Activated naive CD8-positive, alpha-beta T cell treated with anti-CD3 and anti-CD28 coated beads, Interleukin-2, amount 50 U/mL, for 16 hours (primary cell): ENCODE data around the gene CASTOR1.

Source experiments
- DNase-seq: peaks from one replicate; pipeline ENCODE4 v3.0.0-alpha.2; 2020; ENCODE audit warnings: low read depth, low spot score

CASTOR1 gene

DNA sequence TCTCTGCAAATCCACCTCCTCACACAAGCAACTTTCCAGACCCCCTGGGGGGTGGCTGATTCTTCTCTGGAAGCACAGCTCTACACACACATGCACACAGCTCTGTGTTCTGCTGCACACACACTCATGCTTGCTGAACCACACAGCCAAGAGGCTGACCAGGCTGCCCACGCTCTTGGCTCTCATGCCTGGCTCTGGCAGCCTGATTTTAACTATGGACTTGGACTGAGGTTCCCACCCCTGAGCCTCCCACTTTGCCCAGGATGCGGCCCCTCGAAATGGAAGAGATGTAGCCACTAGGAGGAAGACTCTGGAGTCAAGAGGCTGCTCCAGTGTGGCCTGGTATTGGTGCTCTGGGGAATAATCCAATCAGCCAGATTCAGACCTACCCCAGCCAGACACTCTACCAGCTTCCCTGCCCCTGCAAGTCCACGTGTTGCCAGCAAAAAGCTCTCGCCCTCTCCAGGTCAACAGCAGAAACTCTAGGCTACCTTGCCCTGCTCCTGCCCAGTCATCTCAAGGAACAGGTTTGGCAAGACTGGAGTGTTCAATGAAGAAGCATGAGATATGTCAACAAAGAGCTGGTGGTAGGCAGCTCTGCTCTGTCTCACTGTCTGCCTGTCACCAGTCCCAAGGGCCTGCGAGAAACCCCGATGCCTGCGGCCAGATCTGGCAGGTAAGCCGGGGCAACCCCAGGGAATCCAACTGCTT, 8.8 kb upstream of the CASTOR1 start:
- no peak for DNase-seq

DNA sequence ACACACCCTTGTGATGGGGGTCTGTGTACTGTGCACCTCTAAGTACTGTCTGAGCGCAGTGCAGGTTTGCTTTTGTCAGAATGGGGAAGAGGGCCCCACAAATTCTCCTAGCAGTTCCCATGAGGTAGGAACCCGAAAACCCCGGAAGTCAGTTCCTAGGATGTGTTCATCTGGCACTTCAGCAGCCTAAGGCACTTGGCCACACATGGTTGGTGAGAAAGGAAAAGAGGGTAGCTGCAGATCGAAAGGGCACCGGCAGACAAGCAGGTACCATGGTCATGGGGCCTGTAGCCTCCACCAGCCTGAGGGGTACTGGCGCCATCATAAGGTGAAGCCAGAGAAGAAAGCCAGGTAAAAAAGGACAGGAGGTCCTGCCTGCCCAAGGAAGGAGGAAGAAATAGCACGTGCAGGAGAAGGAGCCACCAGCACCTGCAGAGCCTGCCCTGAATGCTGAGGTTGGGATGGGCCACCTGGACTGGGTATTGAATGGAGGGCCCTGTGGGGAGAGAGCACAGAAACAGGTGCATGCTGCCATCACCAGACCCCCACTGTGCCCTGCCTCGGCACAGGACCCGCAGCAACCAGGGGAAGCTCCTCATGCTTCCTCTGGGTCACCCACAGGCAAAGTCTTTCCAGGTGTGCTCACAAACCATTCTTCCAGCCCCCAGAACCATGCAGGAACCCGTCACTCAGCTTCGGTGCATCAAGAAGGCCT, 8.1 kb upstream of the CASTOR1 start:
- no peak for DNase-seq

GRCh38 chr22:30296833-30297232, 7.5 kb upstream of the CASTOR1 start:
- no peak for DNase-seq

DNA sequence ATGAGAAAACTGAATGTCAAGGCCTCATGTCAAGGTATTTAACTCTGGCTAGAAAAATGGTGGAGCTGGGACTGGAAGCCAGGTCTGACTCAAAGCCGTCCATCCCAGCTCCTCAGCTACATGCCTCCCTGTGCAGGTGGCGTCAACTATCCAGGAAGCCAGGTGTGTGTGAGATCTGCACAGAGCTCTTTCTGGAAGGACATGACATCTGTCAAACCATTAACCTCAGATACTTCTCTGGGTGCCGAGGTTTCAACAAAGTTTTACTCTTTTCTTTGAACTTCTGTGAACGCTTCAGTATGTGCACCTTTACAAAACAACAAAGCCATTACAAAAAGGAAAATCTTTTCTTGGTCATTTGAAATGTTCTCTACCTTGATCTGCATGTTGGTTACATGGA, 7.0 kb upstream of the CASTOR1 start:
- no peak for DNase-seq

GRCh38 chr22:30295576-30295975, 6.3 kb upstream of the CASTOR1 start:
- DNase-seq, result no peak

GRCh38 chr22:30294830-30295229, 5.5 kb upstream of the CASTOR1 start:
- no peak for DNase-seq

DNA sequence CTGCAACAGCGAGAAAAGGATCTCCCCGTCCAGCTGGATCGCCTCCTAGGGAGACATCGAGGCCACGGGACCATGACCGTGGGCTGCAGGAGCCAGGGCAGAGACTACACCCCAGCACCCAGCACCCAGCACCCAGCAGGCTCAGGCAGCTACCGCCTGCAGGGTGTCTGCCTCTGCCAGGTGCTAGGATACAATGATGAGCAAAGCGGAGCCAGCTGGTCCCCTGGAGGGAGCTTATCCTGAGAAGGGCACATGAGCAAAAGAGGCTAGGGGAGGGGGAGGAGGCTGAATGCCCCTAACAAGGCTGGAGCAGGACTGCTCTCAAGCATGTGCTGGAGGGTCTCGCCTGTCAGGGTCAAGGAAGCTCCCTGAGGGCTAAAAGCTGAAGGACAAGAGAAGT, 4.8 kb upstream of the CASTOR1 start:
- no peak for DNase-seq

DNA sequence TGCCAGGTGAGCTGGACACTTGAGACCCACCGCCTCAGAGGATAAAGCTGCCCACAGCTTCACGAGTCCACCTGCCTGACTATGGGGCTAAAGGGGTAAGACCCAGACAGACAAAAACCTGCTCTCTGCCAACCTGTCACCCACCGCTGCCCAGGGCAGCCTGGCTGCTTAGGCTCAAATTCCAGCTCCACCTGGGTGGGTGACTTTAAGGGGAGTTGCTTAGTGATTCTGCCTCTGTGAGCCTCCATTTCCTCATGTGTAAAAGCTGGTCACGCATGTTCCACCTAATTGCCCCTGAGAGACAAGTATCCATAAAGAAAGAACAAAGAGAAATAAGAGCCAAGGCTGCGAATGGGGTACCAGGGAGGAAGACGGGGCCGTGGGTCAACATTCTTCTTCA, 3.7 kb upstream of the CASTOR1 start:
- DNase-seq, result no peak

- no peak for DNase-seq
Measured at GRCh38 chr22:30292069-30292970, 3.0 kb upstream of the CASTOR1 start.

DNA sequence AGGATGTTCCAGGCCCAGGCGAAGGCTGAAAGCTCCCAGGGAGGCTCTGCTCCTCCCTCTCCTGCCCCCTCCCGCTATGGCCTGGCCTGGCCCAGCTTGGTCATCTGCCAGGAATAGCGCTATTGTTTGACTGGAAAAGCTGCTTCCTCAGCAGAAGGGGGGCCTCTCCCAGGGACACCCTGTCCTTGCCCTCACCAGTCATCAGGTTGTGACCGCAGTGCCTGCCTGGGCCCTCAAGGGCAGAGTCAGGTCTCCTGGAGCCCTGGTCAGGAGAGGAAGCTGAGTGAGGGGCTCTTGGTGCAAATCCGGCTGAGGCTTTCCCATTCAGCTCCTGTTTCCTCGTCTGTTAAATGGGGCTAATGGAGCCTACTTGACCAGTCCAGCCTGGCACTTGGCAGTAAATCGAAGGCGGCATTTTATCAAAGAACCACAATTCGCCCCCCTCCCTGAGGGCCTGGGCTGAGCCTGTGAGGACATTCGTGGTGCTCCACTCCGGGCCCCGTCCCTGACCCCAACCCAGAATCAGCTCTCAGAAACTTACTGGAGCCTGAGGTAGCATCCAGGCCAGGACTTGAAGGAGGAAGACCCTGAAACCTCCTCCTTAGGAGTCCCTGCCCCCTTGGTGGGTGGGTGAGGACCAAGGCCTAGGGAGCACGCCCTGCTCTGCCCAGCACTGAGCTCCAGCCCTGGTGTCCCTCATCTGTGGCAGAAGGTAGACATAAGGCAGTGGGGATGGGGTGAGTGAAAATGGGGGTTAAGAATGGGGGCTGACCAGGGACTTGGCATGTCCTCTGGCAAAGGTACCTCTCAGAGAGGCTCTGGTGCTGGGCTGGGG, 2.0 kb upstream of the CASTOR1 start:
- no peak for DNase-seq

- no peak for DNase-seq
Measured at GRCh38 chr22:30290342-30291057, 1.2 kb upstream of the CASTOR1 start.

DNA sequence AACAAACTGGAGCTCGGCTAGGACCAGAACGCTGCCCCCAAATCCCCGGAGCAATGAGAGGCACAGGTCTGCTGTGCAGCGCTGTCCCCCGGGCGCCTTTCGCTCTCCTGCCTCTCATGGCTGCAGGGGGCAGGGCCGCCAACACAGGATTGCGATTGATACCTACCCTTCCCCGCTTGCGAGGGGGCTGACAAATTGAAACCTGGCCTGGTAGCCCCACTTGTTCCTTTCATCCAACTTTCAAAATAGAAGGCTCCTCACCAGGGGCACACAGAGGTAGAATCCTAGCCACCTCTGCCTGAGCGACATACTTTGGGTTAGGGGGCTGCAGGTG, 642 bp upstream of the CASTOR1 start:
- DNase-seq, result no peak

- DNase-seq, result no peak
Measured at GRCh38 chr22:30288419-30289140, 725 bp downstream of the CASTOR1 start.

DNA sequence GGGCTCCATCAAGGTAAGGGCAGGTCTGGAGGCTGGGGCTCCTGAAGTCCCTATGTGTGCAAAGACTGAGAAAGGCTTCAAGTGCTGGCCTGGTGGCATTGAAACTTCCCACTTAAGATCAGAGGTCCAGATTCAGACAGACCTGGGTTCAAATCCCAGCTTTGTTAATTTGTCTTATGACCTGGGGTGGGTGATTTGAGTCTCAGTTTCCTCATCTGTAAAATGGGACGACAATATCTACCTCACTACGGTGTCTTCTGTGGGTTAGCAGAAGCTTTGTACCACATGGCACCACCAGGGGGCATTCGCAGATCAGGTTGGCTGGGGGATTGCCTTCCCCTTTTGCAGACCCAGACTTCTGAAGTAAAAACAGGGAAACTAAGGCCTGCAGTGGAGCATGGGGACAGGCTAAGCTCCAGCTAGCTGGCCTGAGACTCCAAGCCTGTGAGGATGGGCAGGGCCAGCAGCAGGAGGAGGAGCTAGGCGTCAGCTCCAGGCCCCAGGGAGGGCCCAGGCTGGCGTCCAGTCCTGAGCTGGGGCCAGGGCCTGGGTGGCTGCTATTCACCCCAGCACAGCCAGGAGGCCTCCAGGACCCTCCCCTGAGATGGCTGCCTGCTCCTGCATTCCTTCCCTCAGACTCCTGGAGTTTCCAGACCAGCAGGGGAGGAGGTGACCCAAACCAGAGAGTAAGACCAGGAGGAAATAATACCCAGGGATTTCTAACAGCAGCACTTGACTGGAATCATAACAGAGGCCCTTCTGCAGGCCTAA, 1.5 kb downstream of the CASTOR1 start:
- peak; percentile 81 for DNase-seq

DNA sequence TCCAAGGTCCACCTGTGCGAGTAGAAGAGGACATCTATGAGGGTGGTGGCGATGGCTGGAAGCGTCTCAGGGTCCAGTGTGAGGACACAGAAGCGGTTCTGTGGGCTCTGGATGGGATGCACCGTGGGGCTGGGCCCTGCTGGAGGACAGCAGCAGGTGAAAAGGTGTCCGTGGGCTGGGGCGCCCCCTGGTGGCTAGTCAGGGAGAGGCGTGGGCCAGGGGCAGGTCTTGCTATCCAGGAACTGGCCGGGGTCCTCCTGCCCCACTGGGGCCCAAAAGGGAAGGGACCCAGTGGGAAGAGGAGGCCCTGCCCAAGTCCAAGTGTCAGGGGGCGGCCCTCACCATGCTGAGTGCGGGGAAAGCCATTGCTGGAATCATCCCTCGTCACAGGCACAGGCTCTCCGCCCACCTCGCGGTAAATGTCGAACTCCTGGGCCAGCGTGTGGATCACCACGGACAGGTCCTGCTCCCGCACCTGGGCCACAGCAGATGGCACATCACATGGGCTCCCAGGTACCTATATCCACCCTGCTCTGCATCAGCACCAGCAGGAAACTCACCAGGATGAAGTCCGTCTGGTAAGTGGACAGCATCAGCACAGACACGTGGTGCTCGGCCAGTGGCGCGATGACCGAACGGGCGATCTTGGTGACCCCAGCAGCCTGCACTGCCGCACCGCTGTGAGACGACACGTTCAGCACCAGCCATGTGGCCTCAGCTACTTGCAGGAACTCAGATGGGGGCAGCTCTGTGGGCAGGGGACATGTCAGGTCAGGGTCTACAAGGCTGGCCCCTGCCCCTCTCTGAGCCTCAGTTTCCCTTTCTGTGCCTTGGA, 2.3 kb downstream of the CASTOR1 start:
- peak; percentile 75 for DNase-seq

GRCh38 chr22:30286331-30286730, 3.0 kb downstream of the CASTOR1 start:
- no peak for DNase-seq

GRCh38 chr22:30285846-30286200, 3.5 kb downstream of the CASTOR1 start:
- no peak for DNase-seq

- DNase-seq, result no peak
Measured at GRCh38 chr22:30285176-30285845, 4.0 kb downstream of the CASTOR1 start.
